ENCODE measurements around the gene LNPEP.

- TF ChIP-seq REST (IDR thresholded peaks at IDR 0.05; ENCODE audit: insufficient read depth in 1 of 2, low read depth in 2 of 2, low read length in 2 of 2) = no peak
- TF ChIP-seq TAF1 (IDR thresholded peaks at IDR 0.05; ENCODE audit: borderline replicate concordance, insufficient read depth, low read length) = no peak
- no peak for TF ChIP-seq POLR2AphosphoS5 (IDR thresholded peaks at IDR 0.05; ENCODE audit: low read depth, low read length)
- TF ChIP-seq SIN3A (IDR thresholded peaks at IDR 0.05; ENCODE audit: borderline replicate concordance, insufficient read depth, low read length) = no peak
These were observed 101.9 kb downstream of the LNPEP start for GRCh38 chr5:97037819-97038218.

All from PFSK-1 (cell line).